GM18498 (cell line): ENCODE results near the gene GNA14.
"Not testable (repeated sequence)": the region's sequence is repeated elsewhere in the genome, so short reads cannot be mapped to it uniquely, and the experiment has no call there.

Source experiments
- ATAC-seq: cut with Tn5 transposase; IDR thresholded peaks from one replicate; pipeline ENCODE4 v1.9.1; 2021; ENCODE audit warnings: mild to moderate bottlenecking, moderate library complexity; ENCODE audit not compliant: unreplicated experiment

Gene GNA14

DNA sequence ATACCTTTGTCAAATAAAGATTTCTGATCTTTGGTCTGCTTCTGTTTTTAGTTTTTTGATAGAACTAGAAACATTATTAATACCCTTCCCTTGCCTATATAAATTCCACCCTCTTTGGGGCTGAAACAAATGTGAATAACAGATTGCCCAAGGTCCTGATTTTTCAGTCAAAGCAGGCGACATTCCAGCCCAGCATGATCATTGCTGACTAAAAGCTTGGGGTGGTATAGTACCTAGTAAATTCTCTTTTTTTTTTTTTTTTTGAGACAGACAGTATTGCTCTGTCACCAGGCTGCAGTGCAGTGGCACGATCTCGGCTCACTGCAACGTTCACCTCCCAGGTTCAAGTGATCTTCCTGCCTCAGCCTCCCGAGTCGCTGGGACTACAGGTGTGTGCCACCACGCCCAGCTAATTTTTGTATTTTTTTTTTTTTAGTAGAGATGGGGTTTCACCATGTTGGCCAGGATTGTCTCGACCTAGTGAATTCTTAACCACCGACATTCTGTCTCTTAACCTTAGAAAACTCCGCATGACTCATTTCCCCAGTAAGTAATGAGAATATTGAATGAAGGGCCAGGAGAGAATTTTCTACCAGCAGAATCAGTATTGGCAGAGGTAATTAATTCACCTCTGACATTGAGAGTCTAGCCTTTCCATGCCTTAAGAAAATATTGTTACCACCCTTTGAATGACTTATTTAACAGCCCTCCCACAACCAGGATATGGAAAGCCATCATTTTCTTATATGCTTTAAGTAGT is 226.4 kb downstream of the GNA14 start:
- no peak for ATAC-seq

DNA sequence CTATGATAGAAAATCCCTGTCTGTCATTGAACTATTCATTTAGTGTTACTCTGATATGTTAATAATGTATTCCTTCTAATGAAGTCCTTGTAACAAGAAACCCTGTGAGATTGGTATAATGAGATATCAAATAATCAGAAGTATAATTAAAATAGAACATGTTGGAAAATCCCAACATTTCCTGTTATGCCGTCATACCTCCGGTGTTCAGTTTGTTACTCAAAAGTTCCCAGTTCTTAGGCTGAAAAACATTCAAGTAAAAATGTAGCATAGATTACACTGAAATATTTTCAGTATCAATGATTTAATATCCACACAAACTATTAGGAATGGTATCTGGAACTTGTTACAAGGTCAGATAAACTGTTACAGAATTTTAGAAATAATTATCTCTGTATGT is 227.5 kb downstream of the GNA14 start:
- ATAC-seq: no peak

GRCh38 chr9:77418226-77418625 is 229.9 kb downstream of the GNA14 start:
- no peak for ATAC-seq

- no peak for ATAC-seq
Measured at GRCh38 chr9:77417566-77417965, 230.6 kb downstream of the GNA14 start.

- ATAC-seq: not testable (repeated sequence)
Measured at GRCh38 chr9:77408521-77408920, 239.6 kb downstream of the GNA14 start.

GRCh38 chr9:77403239-77403638 is 244.9 kb downstream of the GNA14 start:
- ATAC-seq: no peak

DNA sequence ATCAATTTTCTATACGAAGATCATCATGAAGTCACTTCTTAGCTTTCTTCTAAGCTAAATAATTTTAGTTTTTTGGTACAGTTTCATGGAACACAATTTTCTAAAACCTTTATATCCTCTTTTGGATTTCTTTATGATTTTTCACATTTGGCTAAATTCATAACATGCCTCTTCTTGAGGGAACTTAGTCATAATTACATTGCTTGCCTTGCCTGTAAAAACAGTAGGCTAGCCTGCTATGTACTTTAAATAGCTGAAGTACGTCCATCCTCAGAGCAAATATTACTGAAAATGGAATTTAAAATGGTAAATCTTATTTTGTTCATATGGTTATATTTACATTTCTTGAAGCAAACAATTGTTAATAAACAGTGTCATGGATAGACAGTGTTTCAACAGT is 245.8 kb downstream of the GNA14 start:
- ATAC-seq: no peak

- ATAC-seq: no peak
Measured at GRCh38 chr9:77399964-77400363, 248.2 kb downstream of the GNA14 start.

GRCh38 chr9:77398581-77398980 is 249.5 kb downstream of the GNA14 start:
- not testable (repeated sequence) for ATAC-seq

DNA sequence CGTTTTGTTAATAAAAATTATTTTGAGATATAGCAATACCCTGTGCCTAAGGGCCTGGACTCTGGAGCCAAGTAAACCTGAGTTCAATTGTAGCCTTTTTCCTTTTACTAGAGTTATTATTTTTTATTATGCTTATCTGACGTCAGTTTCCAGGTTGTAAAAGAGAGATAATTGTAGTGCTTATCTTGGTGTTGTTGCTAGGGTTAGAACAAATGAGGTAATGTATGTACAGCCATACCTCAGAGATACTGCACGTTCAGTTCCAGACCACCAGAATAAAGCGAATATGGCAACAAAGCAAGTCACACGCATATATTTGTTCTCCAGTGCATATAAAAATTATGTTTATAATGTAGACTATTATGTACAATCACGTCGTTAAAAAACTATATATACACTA is 255.8 kb downstream of the GNA14 start:
- ATAC-seq: no peak

- no peak for ATAC-seq
Measured at GRCh38 chr9:77391834-77392233, 256.3 kb downstream of the GNA14 start.

GRCh38 chr9:77386187-77386586 is 261.9 kb downstream of the GNA14 start:
- ATAC-seq: no peak

GRCh38 chr9:77384406-77384805 is 263.7 kb downstream of the GNA14 start:
- ATAC-seq: no peak

GRCh38 chr9:77375956-77376532 is 272.1 kb downstream of the GNA14 start:
- ATAC-seq: no peak

DNA sequence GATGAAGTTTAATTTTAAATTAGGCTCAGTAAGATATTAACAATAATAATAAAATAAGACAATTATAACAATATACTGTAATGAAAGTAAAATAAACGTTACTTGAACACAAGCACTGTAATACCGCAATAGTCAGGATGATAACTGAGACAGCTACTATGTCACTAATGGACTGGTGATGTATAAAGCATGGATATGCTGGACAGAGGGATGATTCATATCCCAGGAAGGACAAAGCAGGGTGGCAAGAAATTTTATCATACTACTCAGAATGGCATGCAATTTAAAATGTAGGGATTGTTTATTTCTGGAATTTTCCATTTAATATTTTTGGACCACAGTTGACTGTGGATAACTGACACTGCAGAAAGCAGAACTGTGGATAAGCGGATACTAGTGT is 273.9 kb downstream of the GNA14 start:
- ATAC-seq: no peak
